ENCODE data around the gene MMP20.
"Not testable (repeated sequence)": the region's sequence is repeated elsewhere in the genome, so short reads cannot be mapped to it uniquely, and the experiment has no call there.

Gene MMP20

GRCh38 chr11:102633385-102634026, 8.4 kb upstream of the MMP20 start:
- no peaks in the 10 kb centered on the region for H3K9me3 Mint-ChIP-seq
- H3K4me3 Mint-ChIP-seq: no peak overlapping the region
- DNase-seq (ENCODE audit: low spot score in 2 of 2) (no peak), ATAC-seq (no peak)
- H3K27ac Mint-ChIP-seq: no peak overlapping the region
- H3K4me1 Mint-ChIP-seq: no peaks in the 10 kb centered on the region
- H3K36me3 Mint-ChIP-seq: no peaks in the 10 kb centered on the region

- ATAC-seq (no peak), DNase-seq (ENCODE audit: low spot score in 2 of 2) (no peak)
- Mint-ChIP-seq H3K36me3 (no peaks in the 10 kb centered on the region), H3K4me1 (no peaks in the 10 kb centered on the region), H3K4me3 (no peak overlapping the region), H3K9me3 (no peaks in the 10 kb centered on the region), H3K27ac (no peak overlapping the region)
Observed at GRCh38 chr11:102632026-102632425, 6.9 kb upstream of the MMP20 start.

DNA sequence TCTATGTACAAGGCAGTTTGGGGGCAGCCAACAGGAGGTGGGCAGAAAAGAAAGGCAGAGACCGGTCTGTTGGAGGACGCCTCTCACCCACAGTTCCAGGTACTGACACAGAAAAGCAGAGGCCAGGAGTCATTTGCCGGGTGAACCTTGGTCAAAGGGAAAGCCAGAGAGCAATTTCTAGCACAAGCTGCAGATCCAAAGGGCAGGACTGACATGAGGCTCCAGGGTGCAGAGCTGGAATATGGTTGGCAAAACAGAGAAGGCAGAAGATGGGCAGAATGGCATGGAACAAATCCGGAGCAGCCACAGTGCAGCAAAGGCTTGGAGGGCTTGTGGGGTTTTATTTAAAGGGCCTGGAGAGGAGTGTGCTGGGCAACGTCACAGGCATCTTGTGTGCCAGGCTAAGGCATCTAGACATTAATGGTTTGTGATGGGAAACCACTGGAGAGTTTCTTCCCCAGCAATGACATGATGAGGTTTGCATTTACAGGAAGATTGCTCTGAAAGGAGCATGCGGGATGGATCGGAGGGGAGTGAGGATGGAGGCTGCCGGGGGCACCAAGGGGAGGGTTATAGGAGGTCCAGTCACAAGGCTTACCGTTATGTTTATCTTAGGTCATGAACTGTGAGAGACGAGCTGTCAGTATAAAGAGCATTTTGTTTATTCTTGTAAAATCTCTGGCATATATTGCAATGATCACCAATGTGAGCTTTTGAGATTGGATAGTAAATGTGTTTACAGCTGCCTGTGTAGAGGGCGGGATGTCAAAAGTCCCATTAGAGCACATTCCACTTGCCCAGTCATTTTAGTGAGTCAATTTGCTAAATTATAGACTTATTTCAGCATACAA, 5.7 kb upstream of the MMP20 start:
- Mint-ChIP-seq H3K4me3 (no peak overlapping the region), H3K36me3 (no peaks in the 10 kb centered on the region), H3K4me1 (no peaks in the 10 kb centered on the region), H3K27ac (no peak overlapping the region), H3K9me3 (no peaks in the 10 kb centered on the region)
- no peak for ATAC-seq
- no peak for DNase-seq (ENCODE audit: low spot score in 2 of 2)

DNA sequence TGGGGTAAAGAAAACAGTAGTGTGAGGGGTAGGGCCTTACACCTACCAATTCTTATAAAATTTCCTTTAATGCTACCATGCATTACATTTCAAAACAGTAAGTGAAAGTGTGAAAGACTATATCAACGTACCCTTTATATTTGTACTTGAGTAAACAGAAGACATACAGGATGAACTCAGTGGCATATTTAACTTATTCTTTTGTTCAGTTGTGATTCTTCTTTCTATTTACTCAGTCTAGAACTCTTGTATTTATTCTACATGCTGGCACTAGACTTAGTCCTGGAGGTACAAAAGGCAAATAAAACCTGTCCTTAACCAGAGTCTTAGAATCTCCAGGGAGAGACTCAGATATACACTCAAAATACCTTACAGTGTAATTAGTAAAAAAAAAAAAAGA, 4.8 kb upstream of the MMP20 start:
- DNase-seq (ENCODE audit: low spot score in 2 of 2); H3K4me3 Mint-ChIP-seq; H3K27ac Mint-ChIP-seq; H3K36me3 Mint-ChIP-seq; H3K4me1 Mint-ChIP-seq; H3K9me3 Mint-ChIP-seq; ATAC-seq: not testable (repeated sequence)

DNA sequence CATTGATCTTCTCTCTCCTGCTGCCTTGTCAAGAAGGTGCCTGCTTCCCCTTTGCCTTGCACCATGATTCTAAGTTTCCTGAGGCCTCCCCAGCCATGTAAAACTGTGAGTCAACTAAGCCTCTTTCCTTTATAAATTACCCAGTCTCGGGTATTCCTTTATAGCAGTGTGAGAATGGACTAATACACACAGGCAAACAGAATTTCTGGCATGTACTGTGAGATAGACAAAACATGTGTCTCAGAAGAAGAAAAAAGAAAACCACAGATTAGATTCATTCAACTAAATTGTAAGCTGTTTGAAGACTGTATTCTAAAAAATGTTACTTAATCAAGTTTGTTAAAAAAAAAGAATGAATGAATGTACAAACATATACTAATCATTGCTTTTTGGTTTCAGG, 1.5 kb upstream of the MMP20 start:
- H3K36me3 Mint-ChIP-seq: no peaks in the 10 kb centered on the region
- H3K4me1 Mint-ChIP-seq: no peaks in the 10 kb centered on the region

DNA sequence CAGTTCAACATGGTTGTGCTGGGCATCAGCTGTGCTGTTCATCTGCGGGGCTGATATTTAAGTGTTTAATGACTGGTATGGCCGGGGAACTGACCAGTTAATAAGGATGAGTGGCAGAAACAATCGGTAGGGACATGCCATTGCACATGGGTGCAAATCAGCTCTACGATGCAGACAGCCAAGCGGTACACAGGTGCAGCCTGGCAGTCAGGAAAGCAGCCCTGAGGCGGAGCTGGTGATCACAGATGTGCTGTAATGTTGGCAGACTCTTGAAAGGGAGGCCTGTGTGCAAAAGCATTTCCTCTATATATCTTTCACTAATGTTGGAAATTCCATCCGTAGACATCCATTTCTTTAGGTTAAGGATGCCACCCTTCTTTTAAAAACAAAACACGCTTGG, 1.1 kb downstream of the MMP20 start:
- no peaks in the 10 kb centered on the region for H3K4me1 Mint-ChIP-seq
- H3K27ac Mint-ChIP-seq: no peak overlapping the region
- no peak overlapping the region for H3K4me3 Mint-ChIP-seq
- H3K36me3 Mint-ChIP-seq: no peaks in the 10 kb centered on the region
- ATAC-seq (no peak), DNase-seq (ENCODE audit: low spot score in 2 of 2) (no peak)
- no peaks in the 10 kb centered on the region for H3K9me3 Mint-ChIP-seq

More for the DNA sequence above, 1.5 kb upstream of the MMP20 start:
- DNase-seq (ENCODE audit: low spot score in 2 of 2): no peak
- H3K27ac Mint-ChIP-seq: no peak overlapping the region
- ATAC-seq: no peak
- H3K9me3 Mint-ChIP-seq: no peaks in the 10 kb centered on the region
- H3K4me3 Mint-ChIP-seq: no peak overlapping the region

DNA sequence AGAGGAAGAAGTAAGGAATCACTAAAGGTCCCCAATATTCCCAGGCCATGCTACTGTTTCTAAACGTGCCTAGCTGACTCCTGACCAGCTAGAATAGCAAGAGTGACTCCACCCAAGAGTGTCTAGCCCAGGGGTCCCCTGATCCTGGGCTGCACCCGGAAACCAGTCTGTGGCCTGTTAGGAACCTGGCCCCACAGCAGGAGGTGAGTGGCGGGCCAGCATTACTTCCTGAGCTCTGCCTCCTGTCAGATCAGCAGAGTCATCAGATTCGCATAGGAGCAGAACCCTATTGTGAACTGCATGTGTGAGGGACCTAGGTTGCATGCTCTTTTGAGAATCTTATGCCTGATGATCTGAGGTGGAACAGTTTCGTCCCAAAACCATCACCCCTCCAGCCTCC, 2.0 kb downstream of the MMP20 start:
- Mint-ChIP-seq H3K36me3 (no peaks in the 10 kb centered on the region), H3K27ac (no peak overlapping the region), H3K4me3 (no peak overlapping the region), H3K9me3 (no peaks in the 10 kb centered on the region), H3K4me1 (no peaks in the 10 kb centered on the region)
- no peak for ATAC-seq
- no peak for DNase-seq (ENCODE audit: low spot score in 2 of 2)

- Mint-ChIP-seq H3K36me3 (no peaks in the 10 kb centered on the region), H3K4me1 (no peaks in the 10 kb centered on the region), H3K27ac (no peak overlapping the region), H3K4me3 (no peak overlapping the region), H3K9me3 (no peaks in the 10 kb centered on the region)
- DNase-seq (ENCODE audit: low spot score in 2 of 2): no peak
- no peak for ATAC-seq
Observed at GRCh38 chr11:102622258-102622657, 2.9 kb downstream of the MMP20 start.

DNA sequence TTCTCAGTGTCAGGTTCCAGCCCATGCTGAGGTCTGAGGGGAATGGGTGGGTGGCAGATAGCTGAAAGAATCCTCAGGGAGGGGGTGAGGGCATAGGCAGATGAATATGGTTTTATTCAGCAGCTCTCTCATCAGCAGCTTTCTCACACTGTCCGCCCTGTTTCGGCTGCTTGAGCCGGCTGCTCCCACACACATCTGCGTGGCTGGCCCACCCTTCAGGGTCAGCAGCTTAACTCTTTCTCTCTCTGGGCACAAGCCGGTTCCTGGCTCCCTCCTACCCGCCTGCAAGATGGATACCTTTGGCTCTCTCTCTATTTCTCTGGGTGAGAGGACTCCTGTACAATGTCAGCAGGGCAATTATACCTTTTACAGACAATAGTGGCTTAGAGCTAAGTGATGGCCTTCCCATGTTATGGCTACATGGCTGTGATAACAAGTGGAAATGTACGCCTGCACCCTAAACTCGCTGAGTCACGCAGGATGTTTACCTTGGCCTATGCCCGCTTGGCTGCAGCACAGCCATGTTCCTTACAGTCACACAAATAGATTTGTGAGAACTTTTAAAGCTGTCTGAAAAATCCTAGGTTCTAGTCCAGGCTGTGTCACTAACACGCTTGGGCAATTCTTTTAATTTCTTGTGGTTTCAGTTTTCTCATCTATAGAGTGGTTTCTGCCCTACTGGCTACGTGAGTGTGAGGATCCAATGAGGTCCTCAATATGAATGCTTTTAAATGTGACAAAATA, 4.1 kb downstream of the MMP20 start:
- Mint-ChIP-seq H3K9me3 (no peaks in the 10 kb centered on the region), H3K4me3 (no peak overlapping the region), H3K36me3 (no peaks in the 10 kb centered on the region), H3K27ac (no peak overlapping the region), H3K4me1 (no peaks in the 10 kb centered on the region)
- no peak for DNase-seq (ENCODE audit: low spot score in 2 of 2)
- ATAC-seq: no peak

- no peaks in the 10 kb centered on the region for H3K4me1 Mint-ChIP-seq
- H3K4me3 Mint-ChIP-seq: no peak overlapping the region
- no peaks in the 10 kb centered on the region for H3K36me3 Mint-ChIP-seq
- no peak overlapping the region for H3K27ac Mint-ChIP-seq
- ATAC-seq: no peak
- H3K9me3 Mint-ChIP-seq: no peaks in the 10 kb centered on the region
- no peak for DNase-seq (ENCODE audit: low spot score in 2 of 2)
Observed at GRCh38 chr11:102620179-102620578, 5.0 kb downstream of the MMP20 start.

- Mint-ChIP-seq H3K4me1 (no peaks in the 10 kb centered on the region), H3K36me3 (no peaks in the 10 kb centered on the region), H3K27ac (no peak overlapping the region), H3K4me3 (no peak overlapping the region), H3K9me3 (no peaks in the 10 kb centered on the region)
- ATAC-seq (no peak), DNase-seq (ENCODE audit: low spot score in 2 of 2) (no peak)
Observed at GRCh38 chr11:102617466-102618008, 7.6 kb downstream of the MMP20 start.

GRCh38 chr11:102615894-102616432, 9.2 kb downstream of the MMP20 start:
- Mint-ChIP-seq H3K36me3 (no peaks in the 10 kb centered on the region), H3K4me1 (peaks cover 7% of the 10 kb centered on the region), H3K27ac (no peak overlapping the region), H3K9me3 (no peaks in the 10 kb centered on the region), H3K4me3 (no peak overlapping the region)
- DNase-seq (ENCODE audit: low spot score in 2 of 2) (no peak), ATAC-seq (peak; percentile 36)

DNA sequence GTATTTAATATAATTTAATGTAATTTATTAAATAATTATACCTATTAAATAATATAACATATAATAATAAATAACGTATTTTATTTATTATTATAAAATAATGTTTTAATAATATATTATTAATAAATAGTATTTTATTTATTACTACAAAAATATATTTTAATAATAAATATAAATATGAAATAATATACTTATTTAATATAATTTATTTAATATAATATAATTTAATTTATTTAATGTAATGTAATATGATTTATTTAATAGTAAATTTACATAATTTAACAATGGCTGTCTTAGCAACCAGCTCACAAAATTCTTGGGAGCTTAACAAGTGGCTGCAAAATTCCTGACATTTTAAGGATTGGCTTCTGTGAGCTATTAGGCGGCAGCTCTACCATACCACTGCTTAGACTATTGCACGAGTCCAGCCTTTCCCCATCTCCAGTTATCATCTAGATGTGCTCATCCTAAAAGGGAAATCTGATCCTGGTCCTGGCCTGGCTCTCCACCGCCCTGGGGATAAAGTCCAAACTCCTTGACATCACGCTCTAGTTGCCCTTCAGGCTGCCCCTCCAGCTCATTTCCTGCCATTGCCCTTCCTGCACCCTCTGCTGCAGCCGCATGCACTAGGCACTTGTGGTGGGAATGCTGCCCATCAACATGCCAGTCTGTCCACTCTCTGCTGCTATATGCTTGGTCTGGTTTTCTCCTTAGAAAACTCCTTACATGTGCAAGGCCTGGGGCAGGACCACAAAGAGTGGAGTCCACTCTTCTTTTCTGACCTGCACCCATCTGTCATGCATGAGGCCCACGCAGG, 9.8 kb downstream of the MMP20 start:
- Mint-ChIP-seq H3K9me3 (no peaks in the 10 kb centered on the region), H3K36me3 (no peaks in the 10 kb centered on the region), H3K4me3 (no peak overlapping the region), H3K27ac (no peak overlapping the region), H3K4me1 (peaks cover 10% of the 10 kb centered on the region)
- DNase-seq (ENCODE audit: low spot score in 2 of 2) (no peak), ATAC-seq (no peak)

DNA sequence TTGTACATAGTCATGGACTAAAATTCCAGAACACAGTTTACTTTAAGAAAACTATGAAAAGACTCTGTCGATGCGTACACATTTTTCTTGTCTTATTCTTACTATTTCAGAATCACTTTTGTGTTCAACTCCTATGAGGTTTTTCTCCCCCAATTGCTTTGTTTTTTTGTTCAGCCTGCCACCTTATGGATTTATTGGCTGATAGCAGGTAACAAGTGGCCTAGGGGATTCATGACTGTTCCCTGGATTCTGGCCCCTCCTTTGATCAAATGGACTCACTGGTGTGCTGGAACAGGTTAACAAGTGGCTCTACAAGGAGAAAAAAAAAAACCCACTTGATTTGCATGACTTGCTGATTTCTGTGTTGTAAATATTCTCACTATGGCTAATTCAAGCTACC, 10.6 kb downstream of the MMP20 start:
- H3K4me3 Mint-ChIP-seq: no peak overlapping the region
- DNase-seq (ENCODE audit: low spot score in 2 of 2): no peak
- no peak overlapping the region for H3K27ac Mint-ChIP-seq
- H3K36me3 Mint-ChIP-seq: no peaks in the 10 kb centered on the region
- H3K9me3 Mint-ChIP-seq: no peaks in the 10 kb centered on the region
- ATAC-seq: no peak
- peaks cover 10% of the 10 kb centered on the region for H3K4me1 Mint-ChIP-seq

DNA sequence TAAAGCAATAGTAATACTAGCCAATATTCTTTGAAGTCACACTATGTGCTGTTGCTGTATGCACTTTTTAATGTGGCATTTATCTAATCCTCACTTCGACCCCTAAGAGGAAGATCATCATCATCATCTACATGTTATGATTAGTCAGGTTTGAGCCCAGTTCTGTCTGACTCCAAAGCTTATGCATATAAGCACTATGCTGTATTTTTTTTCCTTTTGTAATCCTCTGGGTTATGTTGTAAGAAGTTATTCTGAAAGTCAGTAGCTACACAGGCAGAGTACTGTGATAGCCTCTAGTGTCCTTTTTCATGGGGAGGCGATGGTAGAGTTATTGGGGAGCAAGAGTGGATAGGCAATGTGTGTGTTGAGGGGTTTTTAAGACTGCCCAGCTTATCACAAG, 11.1 kb downstream of the MMP20 start:
- Mint-ChIP-seq H3K4me1 (peaks cover 10% of the 10 kb centered on the region), H3K27ac (no peak overlapping the region), H3K36me3 (no peaks in the 10 kb centered on the region), H3K4me3 (no peak overlapping the region), H3K9me3 (no peaks in the 10 kb centered on the region)
- no peak for ATAC-seq
- DNase-seq (ENCODE audit: low spot score in 2 of 2): no peak

Measured in stimulated activated effector memory CD8-positive, alpha-beta T cell treated with anti-CD3 and anti-CD28 coated beads, Interleukin-12 subunit alpha, Interleukin-12 subunit beta, amount 100 ng/mL, for 72 hours (primary cell).